CD1c-positive myeloid dendritic cell (primary cell): ENCODE measurements around the gene FHIT.
A peak's percentile ranks its signal among the peaks of the same experiment; 100 is the strongest.

ENCODE experiments used
- DNase-seq: peaks from one replicate; pipeline ENCODE4 v3.0.0-alpha.2; 2016; ENCODE audit errors: extremely low spot score

FHIT gene

DNA sequence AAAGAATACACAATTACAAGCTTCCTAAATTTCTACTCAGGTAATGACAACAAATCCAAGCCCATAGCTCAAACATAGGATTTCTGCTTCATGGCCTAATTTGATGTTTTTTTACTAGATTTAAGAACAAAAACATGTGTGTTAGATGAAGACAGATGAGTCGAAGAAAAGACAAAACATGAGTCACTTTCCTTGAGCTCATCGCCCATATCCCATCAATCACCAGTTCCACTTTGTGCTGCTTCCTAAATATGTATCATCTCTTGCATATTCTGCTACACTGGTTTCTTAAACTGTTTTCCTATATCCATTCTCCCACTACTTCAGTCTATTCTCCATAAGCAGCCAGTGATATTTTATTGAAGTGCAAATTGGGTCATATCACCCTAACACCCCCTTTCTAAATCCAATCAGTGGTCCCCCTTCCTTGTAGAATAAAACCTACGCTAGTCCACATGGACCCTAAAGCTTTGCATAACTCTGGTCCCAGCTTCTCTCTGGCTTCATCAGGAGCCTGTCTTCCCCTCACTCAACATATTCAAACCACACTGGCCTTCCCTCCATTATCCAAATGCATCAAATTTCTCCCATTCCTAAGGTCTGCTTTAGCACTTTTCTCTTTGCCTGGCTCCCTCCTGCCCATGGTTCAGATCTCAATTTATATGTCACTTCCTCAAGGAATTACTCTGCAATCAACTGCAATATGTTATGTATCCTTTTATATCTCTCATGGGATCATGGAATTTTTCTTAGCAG, 1033.9 kb downstream of the FHIT start:
- no peak for DNase-seq

DNA sequence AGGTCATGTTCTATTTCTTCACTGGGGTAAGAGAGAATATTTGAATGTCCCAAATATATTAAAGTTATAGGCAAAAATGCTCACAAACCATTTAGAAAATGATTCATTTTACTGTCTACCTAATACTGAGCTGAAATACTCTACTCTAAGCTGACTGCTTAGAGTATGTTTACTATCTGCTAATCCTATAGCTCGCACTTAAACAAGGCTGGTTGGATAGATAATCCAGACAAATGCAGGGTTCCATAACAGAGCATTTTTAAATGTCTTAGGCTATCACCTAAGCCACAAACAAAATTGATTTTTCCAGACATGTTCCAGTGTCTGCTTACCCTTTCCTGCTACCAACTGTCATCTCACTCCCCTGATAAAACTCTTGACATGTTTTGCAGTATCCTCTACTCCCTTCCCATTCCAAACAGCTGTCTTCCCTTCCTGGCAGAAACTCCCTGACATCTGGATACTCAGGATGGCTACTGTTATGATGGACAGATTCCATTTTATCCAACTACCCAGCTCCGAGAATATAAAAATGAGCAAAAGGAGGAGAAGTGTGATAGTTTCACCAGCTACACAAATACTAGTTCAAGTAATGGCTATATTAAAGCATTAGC, 1034.7 kb downstream of the FHIT start:
- no peak for DNase-seq

DNA sequence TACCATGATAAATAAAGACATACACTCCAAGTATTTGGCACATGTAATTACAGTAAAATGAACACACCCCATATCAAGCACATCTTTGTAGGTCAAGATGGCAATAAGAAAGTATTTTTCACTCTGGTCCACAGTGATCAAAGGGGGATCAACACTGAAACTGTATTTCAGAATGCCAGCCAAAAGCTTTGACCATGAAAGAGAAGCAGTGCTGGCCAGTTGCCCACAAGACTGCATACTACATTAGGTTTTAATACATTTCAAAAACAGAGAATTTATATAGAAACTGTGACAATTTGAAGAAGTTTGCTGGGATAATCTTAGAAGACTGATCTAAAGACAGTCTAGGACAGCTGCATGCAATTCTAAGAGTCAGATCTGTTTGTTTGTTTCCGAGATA, 1035.3 kb downstream of the FHIT start:
- DNase-seq: no peak

DNA sequence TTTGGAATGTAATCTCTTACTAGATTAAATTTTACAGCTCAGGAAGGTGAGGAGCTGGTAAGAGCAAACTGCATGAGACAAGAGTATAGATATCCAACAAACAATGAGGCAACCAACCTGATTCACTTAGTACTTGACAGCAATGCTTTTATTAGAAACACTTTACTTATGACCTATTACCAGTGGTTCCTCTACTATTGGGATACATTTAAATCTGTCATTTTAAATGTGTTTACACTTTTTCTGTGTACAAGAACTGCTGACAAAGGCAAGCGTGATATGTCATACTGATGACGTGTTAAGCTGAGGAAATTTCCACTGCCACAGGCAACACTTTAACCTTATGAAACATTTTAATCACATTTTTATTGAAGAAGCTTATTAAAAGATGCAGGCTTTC, 1043.3 kb downstream of the FHIT start:
- no peak for DNase-seq

DNA sequence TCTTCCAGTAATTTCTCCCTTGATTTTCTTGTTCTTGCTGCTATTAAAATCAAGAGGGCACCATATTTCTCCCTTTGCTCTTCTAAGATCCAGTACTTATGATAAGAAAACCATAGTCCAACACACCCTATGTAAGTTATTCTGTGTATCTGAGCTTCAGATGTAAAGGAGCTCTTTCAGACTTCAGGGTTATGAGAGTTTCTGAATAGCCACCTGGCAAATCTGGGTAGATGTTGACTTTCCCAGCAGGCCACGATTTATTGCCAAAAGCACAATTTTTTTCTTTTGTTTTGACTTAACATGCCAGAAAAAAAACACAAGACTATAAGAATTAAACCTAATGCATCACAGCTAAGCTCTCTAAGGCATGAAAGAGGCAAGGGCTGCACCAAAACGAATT, 1045.0 kb downstream of the FHIT start:
- no peak for DNase-seq

DNA sequence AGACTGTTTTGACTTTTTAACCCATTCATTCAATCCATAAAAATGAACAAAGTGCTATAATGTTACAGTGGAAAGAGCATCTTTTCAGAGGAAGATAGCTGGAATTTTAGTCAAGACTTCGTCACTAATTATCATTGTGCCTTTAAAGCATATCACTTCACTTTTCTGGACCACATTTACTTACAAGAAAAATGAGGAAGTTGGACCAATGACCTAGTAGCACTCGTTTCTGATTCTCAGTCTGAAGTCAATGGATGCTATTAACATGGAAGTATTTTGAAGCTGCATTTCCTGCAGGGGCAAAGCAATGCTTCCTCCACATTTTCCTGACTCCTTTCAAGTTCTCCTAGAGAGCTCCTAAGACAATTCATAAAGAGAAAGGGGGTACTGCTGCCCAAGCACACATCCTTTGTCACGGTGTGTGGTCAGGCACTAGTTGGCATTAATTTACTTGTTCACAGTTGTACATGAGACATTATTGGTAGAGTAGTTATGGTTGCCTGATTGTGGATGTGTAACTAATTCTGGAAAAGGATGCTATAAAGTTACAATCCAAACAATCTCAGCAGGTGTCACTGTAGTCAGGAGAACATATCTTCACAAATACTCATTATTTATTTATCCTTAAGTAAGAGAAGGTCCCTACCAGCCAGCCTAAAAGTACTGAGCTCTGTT, 1049.1 kb downstream of the FHIT start:
- peak; percentile 3 for DNase-seq

DNA sequence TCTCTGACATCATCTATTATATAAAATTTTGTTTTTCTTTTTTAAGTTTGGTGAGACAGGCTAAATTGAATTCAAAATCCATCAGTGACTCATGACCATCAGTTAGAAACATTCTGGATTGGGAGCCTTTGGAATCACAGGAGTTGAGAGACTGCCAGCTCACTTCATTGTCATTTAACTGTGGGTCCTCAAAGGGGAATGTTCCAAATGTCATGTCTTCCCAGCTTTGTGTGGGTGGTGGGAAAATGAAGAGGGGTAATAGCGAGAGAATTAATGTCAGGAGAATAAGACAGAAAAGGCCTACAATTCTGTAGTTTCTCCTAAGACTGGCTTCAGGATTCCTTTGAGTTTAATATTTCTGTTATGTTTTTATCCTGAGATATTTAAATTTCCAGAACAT, 1051.9 kb downstream of the FHIT start:
- no peak for DNase-seq

DNA sequence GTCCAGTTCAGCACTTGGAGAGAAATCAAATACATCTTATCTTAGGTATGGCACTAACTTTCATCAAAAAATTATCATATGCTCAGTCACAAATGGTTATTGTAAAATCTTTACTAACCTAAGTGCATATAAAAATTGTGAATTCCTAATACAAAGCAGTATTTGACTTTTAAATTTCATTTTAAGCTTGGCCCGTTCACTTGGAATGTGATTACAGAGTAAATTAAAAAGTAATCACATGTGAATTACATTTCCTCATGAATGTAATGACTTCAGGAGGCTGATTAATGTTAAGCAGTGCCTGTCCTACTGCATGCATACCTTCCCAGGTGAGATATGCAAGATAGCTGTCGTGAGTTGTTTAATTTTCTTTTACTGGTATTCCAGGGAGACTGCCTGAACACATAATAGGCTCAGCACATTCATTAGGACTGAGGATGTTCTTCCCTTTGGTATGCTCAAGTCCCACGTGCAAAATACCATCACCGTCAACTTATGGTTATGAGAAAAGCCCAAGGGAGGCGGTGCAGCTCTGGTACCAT, 1053.0 kb downstream of the FHIT start:
- no peak for DNase-seq

DNA sequence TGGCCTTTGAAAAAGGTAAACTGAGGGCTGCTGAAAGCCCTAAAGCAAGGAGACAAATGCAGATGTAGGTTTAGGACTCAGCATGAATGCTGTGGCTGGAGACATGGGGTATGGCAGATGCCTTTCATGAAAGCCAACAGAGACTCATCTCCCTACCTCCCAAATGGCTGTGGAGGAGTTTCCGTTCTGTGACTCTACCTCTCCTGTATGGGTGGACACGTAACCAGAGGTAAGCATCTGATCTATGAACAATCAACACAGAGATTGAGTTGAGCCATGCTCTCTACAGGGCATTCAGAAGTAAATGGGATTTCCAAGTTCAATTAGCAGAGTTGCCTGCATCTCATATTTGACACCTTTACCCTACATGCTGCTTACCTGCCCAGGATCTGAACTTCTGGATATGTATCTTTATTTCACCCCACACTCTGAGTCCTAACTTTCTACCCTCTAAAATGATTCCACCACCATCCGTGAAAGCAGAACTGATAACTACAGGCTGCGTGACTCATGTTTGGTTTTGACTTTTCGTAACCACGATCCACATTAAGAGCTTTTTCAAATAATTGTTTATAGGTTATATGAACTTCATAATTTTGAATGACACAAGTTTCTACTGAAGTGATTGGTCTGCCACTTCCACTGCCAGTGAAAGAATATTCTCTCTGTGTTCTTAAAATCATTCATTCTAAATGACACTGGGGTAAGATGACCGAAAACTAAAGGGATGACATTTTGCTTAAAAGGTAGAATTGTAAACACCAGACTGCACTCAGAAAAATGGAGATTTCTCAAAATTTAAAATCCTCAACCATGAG, 1058.7 kb downstream of the FHIT start:
- peak; percentile 21 for DNase-seq

DNA sequence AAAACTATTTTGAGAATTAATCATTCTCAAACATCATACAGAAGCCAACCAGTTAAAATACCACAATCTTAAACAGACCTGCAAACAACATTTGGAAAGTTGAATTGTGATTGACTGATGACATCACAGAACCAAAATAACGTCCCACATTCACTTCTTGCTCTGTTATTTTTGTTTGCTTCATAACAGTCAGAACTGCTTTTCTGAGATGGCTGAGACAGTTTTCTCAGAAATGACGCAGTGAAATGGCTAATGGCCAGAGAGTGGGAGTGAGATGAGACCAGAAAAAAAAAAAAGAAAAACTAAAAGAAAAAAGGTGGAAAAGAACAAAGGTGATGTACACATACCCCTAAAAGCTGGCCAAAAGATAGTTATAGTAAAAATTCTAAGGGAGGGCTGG, 1061.2 kb downstream of the FHIT start:
- DNase-seq: no peak

DNA sequence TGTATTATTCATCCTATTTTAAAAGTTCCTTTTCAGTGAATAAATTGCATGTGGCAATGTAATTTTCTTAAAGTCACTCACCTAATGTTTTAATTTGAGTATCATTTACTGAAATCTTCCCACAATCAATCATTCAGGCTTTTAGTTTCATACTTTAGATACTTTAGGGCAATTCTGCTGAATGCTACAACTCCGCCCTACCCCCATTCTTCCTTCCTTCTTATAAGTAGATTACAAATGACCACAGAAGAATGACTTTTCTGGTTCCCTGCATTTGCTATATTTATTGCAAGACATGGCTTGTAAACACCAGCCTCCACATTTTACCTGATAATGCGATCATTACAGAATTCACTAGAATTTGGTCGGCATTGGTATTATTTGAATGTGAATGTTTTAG, 1061.9 kb downstream of the FHIT start:
- DNase-seq: no peak

DNA sequence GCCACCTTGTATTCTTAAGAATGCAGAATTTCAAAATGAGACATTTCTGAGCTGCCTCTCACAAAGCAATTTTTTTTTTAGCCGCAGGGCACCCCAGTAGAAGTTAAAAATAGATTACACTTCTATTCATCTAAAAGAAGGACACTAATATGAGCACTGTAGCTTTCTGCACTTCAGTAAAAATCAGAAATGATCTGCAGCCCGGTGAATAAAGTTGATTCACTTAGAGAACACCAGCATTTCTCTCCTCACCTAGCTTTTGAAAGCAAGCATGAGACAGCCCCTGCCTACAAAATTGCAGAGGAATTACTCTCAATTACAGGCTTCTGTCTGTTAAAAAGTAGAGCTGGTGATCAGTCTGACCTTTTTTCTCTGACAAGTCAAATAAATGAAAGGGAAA, 1062.4 kb downstream of the FHIT start:
- DNase-seq: no peak

DNA sequence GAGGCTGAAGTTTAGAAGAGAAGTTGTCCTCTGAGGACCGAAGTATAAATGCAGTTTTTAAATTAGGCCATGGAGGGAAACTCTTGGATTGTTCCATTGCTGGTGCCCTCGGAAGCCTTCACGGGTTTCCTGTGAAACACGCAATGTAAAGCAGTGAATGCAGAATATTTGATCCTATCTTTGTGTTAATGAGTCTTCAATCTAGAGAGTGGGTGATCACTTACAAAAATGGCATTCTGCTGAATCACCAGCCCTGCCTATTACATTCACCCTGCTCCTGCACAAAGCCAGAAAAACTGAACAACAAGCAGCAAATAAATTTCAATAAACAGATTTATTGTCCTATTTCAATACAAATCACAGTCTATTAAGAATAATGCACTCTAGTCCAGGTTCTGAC, 1063.9 kb downstream of the FHIT start:
- no peak for DNase-seq

DNA sequence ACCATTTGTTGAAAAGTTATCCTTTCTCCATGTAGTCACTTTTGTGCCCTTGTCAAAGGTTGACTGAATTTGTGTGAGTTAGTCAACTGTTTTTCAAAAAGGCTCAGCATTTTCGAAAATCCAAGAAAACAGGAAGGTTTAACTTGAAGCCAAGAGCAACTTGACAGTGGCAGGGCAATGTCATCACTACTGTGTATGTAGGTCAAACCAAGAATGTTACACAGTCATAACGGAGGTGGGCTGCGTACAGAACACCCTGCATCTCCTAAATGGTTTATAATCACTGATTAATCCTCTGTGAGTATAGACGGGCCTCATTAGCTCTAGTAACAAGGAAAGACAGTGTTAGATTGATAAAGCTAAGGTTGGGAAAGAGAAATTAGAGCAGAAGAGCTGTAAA, 1064.9 kb downstream of the FHIT start:
- DNase-seq: no peak

DNA sequence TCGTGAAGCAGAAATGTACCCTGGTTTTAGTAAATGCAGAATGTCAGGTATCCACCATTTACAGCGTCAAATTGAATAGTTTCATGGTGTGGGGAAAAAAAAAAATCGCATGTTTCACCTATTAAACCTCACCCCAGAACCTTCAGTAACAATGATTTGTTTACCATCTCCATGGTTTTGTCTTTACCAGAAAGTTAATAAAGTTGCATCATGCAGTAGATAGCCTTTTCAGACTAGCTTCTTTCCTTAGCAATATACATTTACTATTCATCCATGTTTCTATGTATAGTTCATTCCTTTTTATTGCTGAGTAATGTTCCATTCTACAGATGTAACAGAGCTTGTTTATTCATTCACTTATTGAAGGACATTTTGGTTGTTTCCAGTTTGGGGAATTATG, 1066.1 kb downstream of the FHIT start:
- DNase-seq: no peak

DNA sequence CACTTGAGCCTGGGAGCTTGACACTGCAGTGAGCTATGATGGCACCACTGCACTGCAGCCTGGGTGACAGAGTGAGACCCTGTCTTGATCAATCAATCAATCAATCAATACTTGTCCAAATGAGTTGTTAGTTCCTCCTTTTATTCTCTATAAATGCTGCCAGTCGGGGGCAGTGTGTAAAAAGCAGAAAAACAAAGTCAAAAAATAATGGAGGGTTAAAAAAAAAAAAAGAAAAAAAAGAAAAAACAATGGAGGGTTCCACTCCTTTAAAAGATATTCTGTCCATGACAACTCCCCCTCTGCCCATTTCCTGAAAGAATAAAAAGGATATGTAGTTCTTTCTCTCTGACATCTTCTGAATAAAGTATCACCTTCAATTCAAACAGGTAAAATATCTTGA, 1068.6 kb downstream of the FHIT start:
- no peak for DNase-seq

DNA sequence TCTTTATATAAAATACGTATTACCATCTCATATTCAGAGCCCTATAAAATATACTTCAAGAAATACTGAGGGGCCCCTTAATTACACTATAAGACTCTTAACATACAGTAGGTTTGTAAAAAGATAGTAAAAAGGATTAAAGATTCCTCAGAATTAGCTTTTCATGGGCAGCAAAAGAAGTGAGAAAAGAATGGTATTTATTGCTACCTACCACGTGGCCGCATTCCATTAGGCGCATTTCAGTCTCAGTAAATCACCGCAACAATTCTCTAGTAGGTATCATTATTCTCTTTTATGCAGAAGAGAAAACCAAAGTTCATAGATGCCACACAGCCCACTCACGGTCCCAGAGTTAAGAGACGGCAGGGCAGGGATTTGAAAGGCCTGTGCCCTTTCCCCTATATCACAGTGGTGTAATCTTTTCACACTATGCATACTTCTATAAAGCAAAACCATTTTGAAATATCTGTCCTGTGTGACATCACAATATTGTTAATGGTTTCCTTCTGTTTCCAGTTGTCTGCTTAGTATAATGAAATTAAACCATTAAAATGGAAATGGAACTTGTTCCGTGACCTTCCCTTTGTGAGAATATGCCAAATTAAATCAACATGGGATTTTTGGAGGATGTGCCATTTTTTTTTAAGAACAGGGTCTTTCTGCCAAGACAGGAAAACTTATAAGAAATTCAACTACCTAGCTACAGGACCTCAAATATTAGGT, 1072.2 kb downstream of the FHIT start:
- DNase-seq: no peak

DNA sequence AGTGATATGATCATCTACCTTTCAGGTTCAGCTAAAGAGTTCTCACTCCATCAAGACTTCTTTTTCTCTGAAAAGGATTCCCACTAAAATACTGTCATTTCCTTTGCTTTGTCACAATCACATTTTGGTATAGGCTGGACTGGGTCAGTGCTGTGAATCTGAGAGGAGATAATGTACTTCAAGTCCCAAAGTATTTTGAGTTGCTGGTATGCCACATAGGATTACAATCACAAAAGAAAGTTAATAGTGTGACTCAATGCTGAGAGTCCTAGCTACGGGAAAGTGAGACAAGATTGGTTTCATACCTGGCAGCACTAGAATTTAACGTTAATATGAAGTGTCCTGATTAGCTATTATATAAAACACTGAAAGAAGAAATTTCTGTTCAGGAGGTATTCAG, 1073.5 kb downstream of the FHIT start:
- no peak for DNase-seq

DNA sequence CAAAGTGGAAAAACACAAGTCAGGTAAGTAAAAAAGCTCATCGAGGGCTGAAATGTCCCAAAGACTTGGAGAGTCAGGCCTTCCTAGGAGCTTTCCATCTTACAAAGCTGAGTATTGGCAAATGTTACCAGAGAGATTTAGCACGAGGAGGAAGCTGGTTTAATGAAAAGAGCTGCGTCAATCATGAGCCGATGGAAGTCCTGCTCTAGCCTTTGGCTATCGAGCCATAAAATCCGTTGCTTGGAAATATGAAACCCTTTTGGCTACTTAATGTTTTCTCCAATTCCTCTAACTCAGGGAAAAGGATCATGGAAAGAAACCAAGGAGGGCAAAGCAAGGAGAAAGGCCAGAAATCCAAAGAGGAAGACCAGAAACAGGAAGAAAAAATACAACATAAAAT, 1074.6 kb downstream of the FHIT start:
- no peak for DNase-seq

DNA sequence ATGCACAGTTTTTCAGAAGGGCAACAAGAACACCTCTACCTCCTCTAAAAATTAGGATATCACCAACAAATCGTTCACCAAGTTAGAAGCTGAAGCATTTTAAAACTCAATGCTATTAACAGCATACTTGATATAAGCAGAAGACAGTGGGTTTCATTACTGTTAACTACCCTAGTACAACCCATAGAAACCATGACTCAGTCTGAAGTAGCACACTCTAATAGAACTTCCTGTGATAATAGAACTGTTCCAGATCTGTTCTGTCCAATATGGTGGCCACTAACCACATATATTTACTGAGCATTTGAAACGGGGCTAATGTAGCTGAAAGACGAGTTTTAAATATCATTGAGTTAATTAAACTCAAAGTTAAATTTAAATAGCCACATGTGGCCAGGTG, 1075.6 kb downstream of the FHIT start:
- no peak for DNase-seq

DNA sequence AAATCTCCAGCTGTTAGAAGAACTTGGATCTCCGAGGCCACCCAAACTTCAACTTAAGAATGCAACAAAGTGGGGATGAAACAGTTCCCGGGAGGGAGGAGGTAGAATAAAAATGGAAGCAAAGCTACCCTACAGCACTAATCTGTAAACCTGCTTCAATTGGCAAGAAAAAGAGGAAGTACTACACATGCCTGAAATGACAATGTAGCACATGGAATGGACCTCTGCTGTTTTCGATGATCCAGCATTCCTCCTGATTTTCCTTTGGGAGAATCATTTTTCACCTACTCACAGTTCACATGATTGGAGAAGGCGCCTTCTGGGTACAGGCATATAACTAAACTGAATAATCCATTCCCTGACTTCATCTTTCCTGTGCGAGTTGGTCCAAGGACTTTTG, 1081.5 kb downstream of the FHIT start:
- DNase-seq: no peak

DNA sequence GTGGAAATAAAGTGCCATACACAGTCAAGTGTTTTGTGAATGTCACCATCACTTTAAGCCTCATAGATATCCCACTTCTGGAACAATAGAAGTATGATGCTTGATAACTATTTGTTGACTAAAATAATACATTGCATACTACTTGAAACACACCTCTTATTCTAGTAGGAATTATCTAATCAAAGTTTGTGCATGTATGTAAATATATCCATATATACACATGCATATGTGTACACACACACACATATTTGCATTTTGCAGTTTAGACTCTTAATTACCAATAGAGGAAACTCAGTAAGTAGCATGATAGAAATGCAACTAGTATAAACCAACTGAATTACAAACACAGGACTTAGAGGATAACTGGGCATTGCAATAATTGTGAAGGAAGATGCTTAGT, 1084.1 kb downstream of the FHIT start:
- no peak for DNase-seq
